GM12878 (cell line): Measurements from ENCODE around the gene TYROBP. TPM values are rescaled to one million over a fixed set of nuclear protein-coding genes. Genes with fewer than 3 reads are reported as not detected.
A peak's percentile ranks its signal among the peaks of the same experiment; 100 is the strongest.

Experiments used
- BCL11A ChIP-seq: IDR thresholded peaks from 2 replicates; pipeline ENCODE4 v1.6.1; 2011; ENCODE audit warnings: low read depth, low read length
- CREM ChIP-seq: IDR thresholded peaks from 2 replicates; pipeline ENCODE4 v1.6.1; 2014; ENCODE audit warnings: antibody characterized with exemption, low read depth
- DPF2 ChIP-seq: fragments of 450-650 bp; IDR thresholded peaks from 2 replicates; pipeline ENCODE4 v1.6.1; 2017; ENCODE audit warnings: mild to moderate bottlenecking
- EP300 ChIP-seq, 2 experiments: fragments of 150-350 bp in 1 of 2; IDR thresholded peaks; 2 replicates each; pipeline ENCODE4 v1.6.1; 2011 to 2012; ENCODE audit warnings: low read depth in 2 of 2, low read length in 2 of 2, borderline replicate concordance in 1 of 2, improper control_type of control experiment in 1 of 2, inconsistent platforms in 1 of 2; ENCODE audit not compliant: control insufficient read depth in 1 of 2
- FOXM1 ChIP-seq: IDR thresholded peaks from 2 replicates; pipeline ENCODE4 v1.6.1; 2012; ENCODE audit warnings: low read depth, mild to moderate bottlenecking, inconsistent platforms, low read length, moderate library complexity
- HDAC6 ChIP-seq: fragments of 200-600 bp; sonication (generic); IDR thresholded peaks from one replicate; pipeline ENCODE4 v1.8.0; 2017; ENCODE audit warnings: antibody characterized with exemption; ENCODE audit not compliant: unreplicated experiment
- KAT2A ChIP-seq: conservative IDR thresholded peaks from 2 replicates; pipeline ENCODE4 v1.6.1; 2011; ENCODE audit warnings: low read depth, low read length; ENCODE audit not compliant: control insufficient read depth
- MYB ChIP-seq: fragments of 150-350 bp; IDR thresholded peaks from 2 replicates; pipeline ENCODE4 v1.6.1; 2014; ENCODE audit warnings: mild to moderate bottlenecking, low read depth, low read length, borderline replicate concordance
- NFIC ChIP-seq: IDR thresholded peaks from 2 replicates; pipeline ENCODE4 v1.6.1; 2012; ENCODE audit warnings: low read depth, mild to moderate bottlenecking, inconsistent platforms, low read length, moderate library complexity
- PAX5 ChIP-seq: IDR thresholded peaks from 2 replicates; pipeline ENCODE4 v1.6.1; 2011; ENCODE audit warnings: low read depth, low read length, borderline replicate concordance
- POU2F2 ChIP-seq: IDR thresholded peaks from 3 replicates; pipeline ENCODE4 v1.6.1; 2011; ENCODE audit warnings: low read depth, mild to moderate bottlenecking, low read length, borderline replicate concordance
- RB1 ChIP-seq: fragments of 450-650 bp; formaldehyde crosslinking; IDR thresholded peaks from 2 replicates; pipeline ENCODE4 v1.6.1; 2017; ENCODE audit warnings: mild to moderate bottlenecking, borderline replicate concordance
- RBBP5 ChIP-seq: fragments of 200-600 bp; sonication (generic); conservative IDR thresholded peaks from 2 replicates; pipeline ENCODE4 v1.6.1; 2016
- RCOR1 ChIP-seq: conservative IDR thresholded peaks from 2 replicates; pipeline ENCODE4 v1.6.1; 2012; ENCODE audit warnings: low read depth, low read length, improper control_type of control experiment
- SMAD1 ChIP-seq: fragments of 450-650 bp; IDR thresholded peaks from 2 replicates; pipeline ENCODE4 v1.6.1; 2018; ENCODE audit warnings: mild to moderate bottlenecking, low read depth; ENCODE audit not compliant: partially characterized antibody
- SREBF1 ChIP-seq: IDR thresholded peaks from 2 replicates; pipeline ENCODE4 v1.6.1; 2012; ENCODE audit warnings: mild to moderate bottlenecking, low read length
- SREBF2 ChIP-seq: IDR thresholded peaks from 2 replicates; pipeline ENCODE4 v1.6.1; 2012; ENCODE audit warnings: mild to moderate bottlenecking, low read length
- STAT1 ChIP-seq: fragments of 450-650 bp; conservative IDR thresholded peaks from 2 replicates; pipeline ENCODE4 v1.6.1; 2014; ENCODE audit warnings: antibody characterized with exemption, mild to moderate bottlenecking
- SUZ12 ChIP-seq: fragments of 200-600 bp; sonication (generic); IDR thresholded peaks from one replicate; pipeline ENCODE4 v1.6.1; 2018; ENCODE audit warnings: antibody characterized with exemption, mild to moderate bottlenecking; ENCODE audit not compliant: unreplicated experiment
- ZBED1 ChIP-seq: IDR thresholded peaks from 2 replicates; pipeline ENCODE4 v1.6.1; 2016; ENCODE audit warnings: borderline replicate concordance
- ZSCAN29 ChIP-seq: fragments of 450-650 bp; IDR thresholded peaks from 2 replicates; pipeline ENCODE4 v1.6.1; 2017; ENCODE audit warnings: mild to moderate bottlenecking, moderate library complexity
- polyA plus RNA-seq, 11 experiments: library from polyadenylated mRNA; depleted of rRNA in 4 of 11; unstranded in 6 of 11; stranded (reverse) in 5 of 11; fragments of >200 nt; fragmentation: Nextera tagmentation in 4 of 11; fragmentation: Illumina TruSeq in 1 of 11; extraction: Ambion mirVana in 4 of 11; extraction: Trizol in 1 of 11; gene quantifications; 1 replicate in 1 of 11; 2 replicates in 10 of 11; pipeline versions ENCODE4 v1.2.1 to v1.2.3, GENCODE V29; 2011 to 2016; ENCODE audit warnings: inconsistent platforms in 2 of 11, missing spikeins in 2 of 11, low read depth in 1 of 11
- total RNA-seq, 4 experiments: library from RNA; depleted of rRNA in 3 of 4; stranded (reverse); fragments of >200 nt in 3 of 4; fragmentation: Illumina TruSeq in 1 of 4; extraction: Trizol in 1 of 4; gene quantifications; 2 replicates each; pipeline versions ENCODE4 v1.2.1 to v1.2.3, GENCODE V29; 2013 to 2021
- TF ChIP-seq, protein P1 (sequence below): IDR thresholded peaks from 2 replicates; pipeline ENCODE4 v1.6.1; 2012; ENCODE audit warnings: mild to moderate bottlenecking, low read depth, low read length
- TF ChIP-seq, protein P2 (sequence below): IDR thresholded peaks from 2 replicates; pipeline ENCODE4 v1.6.1; 2012; ENCODE audit warnings: low read depth, low read length, improper control_type of control experiment
- TF ChIP-seq, protein P3 (sequence below): IDR thresholded peaks from 2 replicates; pipeline ENCODE4 v1.6.1; 2012; ENCODE audit warnings: low read length, inconsistent platforms

TYROBP gene
- total and polyA plus RNA-seq, 10 of the 15 experiments (the other 5 are each of a cell fraction or from before 2014, with no cell fraction given), result 0.33 to 2.4 (median 0.58) TPM; not detected in 2

DNA sequence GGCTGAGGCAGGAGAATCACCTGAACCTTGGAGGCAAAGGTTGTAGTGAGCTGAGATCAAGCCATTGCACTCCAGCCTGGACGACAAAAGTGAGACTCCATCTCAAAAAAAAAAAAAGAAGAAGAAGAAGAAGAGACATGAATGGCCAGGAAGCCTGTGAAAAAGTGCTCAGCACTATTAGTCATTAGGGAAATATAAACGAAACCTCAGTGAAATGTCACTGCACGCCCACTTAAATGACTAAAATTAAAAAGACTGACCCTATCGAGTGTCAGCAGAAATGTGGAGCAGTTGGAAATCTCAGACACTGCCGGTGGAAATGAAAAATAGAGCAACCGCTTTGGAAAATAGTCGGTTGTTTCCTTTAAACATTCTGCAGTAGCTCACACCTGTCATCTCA is 5.5 kb upstream of the TYROBP start (continued):
- TF ChIP-seq, protein P1, sequence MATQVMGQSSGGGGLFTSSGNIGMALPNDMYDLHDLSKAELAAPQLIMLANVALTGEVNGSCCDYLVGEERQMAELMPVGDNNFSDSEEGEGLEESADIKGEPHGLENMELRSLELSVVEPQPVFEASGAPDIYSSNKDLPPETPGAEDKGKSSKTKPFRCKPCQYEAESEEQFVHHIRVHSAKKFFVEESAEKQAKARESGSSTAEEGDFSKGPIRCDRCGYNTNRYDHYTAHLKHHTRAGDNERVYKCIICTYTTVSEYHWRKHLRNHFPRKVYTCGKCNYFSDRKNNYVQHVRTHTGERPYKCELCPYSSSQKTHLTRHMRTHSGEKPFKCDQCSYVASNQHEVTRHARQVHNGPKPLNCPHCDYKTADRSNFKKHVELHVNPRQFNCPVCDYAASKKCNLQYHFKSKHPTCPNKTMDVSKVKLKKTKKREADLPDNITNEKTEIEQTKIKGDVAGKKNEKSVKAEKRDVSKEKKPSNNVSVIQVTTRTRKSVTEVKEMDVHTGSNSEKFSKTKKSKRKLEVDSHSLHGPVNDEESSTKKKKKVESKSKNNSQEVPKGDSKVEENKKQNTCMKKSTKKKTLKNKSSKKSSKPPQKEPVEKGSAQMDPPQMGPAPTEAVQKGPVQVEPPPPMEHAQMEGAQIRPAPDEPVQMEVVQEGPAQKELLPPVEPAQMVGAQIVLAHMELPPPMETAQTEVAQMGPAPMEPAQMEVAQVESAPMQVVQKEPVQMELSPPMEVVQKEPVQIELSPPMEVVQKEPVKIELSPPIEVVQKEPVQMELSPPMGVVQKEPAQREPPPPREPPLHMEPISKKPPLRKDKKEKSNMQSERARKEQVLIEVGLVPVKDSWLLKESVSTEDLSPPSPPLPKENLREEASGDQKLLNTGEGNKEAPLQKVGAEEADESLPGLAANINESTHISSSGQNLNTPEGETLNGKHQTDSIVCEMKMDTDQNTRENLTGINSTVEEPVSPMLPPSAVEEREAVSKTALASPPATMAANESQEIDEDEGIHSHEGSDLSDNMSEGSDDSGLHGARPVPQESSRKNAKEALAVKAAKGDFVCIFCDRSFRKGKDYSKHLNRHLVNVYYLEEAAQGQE, result no peak
- TF ChIP-seq CREM, result peak; percentile 31; the same call in 1 of the 2 replicates
- no peak for TF ChIP-seq RBBP5
- 0 out of 3 replicates have a peak, but pooled peaks have one; percentile 57 for TF ChIP-seq POU2F2
- TF ChIP-seq DPF2, result 0 out of 2 replicates have a peak, but pooled peaks have one; percentile 65
- no peak for TF ChIP-seq RCOR1
- TF ChIP-seq ZBED1, result no peak
- TF ChIP-seq MYB, result no peak
- TF ChIP-seq SMAD1, result no peak
- TF ChIP-seq PAX5, result no peak
- TF ChIP-seq, protein P2, sequence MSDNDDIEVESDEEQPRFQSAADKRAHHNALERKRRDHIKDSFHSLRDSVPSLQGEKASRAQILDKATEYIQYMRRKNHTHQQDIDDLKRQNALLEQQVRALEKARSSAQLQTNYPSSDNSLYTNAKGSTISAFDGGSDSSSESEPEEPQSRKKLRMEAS, result no peak
- TF ChIP-seq RB1, result no peak
- TF ChIP-seq KAT2A, result no peak
- TF ChIP-seq HDAC6, result no peak
- TF ChIP-seq EP300 (IDR thresholded peaks at IDR 0.05; ENCODE audit: borderline replicate concordance in 1 of 2, control insufficient read depth in 1 of 2, low read depth in 2 of 2, low read length in 2 of 2), result no peak
- TF ChIP-seq, protein P3, sequence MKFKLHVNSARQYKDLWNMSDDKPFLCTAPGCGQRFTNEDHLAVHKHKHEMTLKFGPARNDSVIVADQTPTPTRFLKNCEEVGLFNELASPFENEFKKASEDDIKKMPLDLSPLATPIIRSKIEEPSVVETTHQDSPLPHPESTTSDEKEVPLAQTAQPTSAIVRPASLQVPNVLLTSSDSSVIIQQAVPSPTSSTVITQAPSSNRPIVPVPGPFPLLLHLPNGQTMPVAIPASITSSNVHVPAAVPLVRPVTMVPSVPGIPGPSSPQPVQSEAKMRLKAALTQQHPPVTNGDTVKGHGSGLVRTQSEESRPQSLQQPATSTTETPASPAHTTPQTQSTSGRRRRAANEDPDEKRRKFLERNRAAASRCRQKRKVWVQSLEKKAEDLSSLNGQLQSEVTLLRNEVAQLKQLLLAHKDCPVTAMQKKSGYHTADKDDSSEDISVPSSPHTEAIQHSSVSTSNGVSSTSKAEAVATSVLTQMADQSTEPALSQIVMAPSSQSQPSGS, result no peak
- TF ChIP-seq ZSCAN29, result no peak
- no peak for TF ChIP-seq STAT1
- no peak for TF ChIP-seq FOXM1
- peak; percentile 63; the same call in 1 of the 2 replicates for TF ChIP-seq BCL11A
- no peak for TF ChIP-seq SUZ12
- no peak for TF ChIP-seq SREBF1
- no peak for TF ChIP-seq SREBF2
- no peak for TF ChIP-seq NFIC
